ENCODE data around the gene PSMG3. TPM values are rescaled to one million over a fixed set of nuclear protein-coding genes. Genes with fewer than 3 reads are reported as not detected.

The PSMG3 gene
- total RNA-seq, 1 donor from 2014 or later = 19.7 TPM

DNA sequence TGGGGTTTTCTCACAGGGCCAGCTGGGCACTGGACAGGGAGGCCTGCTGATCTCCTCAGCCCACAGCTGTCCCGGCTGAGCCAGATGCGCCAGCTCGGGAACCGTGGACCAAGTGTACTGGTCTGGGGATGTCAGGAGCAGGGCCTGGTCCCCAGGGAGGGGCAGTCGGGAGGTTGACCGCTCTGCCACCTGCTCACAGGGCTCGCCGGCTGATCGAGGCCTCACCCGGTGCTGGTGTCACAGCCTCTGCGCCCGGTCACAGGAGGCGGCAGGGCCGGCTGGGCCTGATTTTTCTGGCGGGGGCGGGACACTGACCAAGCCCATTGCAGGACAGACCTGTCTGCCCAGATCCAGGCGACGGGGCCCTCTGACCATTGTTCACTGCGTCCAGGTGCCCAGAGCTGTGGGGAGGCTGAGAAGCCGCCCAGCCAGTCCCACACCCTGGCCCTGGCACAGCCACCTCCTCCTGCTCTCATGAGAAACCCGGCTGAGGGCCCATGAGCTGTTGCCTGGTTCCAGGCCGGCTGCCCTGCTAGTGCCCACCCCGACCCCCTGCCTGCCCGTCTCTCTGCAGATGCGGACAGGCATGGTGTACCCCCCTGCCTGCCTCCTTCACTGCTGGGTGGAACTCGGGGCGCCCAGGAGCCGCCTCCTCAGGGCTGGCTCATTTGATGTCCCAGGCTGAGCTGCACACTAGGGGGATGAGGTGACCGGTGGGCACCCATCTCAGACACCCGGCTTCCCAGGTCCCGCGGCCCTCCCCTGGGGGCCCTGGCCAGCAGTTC lies 10.8 kb downstream of the PSMG3 start:
- Histone ChIP-seq H3K4me1 (peaks cover 15% of the 10 kb centered on the region), H3K9me3 (no peaks in the 10 kb centered on the region), H3K27ac (peak overlapping the region; percentile 0), H3K36me3 (no peaks in the 10 kb centered on the region), H3K27me3 (ENCODE audit: low read depth) (no peaks in the 10 kb centered on the region), H3K4me3 (no peak overlapping the region)
- ATAC-seq (peak; percentile 2 to 34), DNase-seq (peak; percentile 68)
- TF ChIP-seq CTCF (IDR thresholded peaks at IDR 0.05) = no peak
- intact Hi-C loops (cut with DNase I) = no loop called here

GRCh38 chr7:1558181-1558811 lies 11.5 kb downstream of the PSMG3 start:
- peak; percentile 51 for DNase-seq
- intact Hi-C loops (cut with DNase I) = no loop called here
- no peak for ATAC-seq
- Histone ChIP-seq H3K27me3 (ENCODE audit: low read depth) (no peaks in the 10 kb centered on the region), H3K36me3 (no peaks in the 10 kb centered on the region), H3K9me3 (no peaks in the 10 kb centered on the region), H3K27ac (peak overlapping the region; percentile 0), H3K4me3 (no peak overlapping the region), H3K4me1 (peaks cover 15% of the 10 kb centered on the region)
- peak; percentile 20 for TF ChIP-seq CTCF (IDR thresholded peaks at IDR 0.05)

DNA sequence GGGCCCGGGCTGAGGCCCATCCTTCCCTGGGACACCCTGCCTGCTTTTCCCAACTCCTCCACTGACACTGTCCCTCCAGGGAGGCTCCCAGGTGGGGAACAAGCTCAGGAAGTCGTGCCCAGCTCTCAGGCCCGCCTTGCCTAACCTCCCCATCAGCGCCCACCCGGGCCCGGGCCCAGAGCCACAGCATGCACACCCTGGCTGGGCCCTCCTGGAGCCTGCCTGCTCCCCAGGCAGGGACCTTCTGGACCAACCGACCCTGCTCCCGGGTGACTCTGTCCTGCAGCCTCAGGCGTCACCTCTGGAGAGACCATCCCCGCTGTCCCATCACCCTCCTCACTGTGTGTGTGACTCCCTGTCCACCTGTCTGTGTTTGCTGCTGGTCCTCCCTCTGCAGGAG lies 12.1 kb downstream of the PSMG3 start:
- no peaks in the 10 kb centered on the region for H3K9me3 ChIP-seq
- ATAC-seq (no peak), DNase-seq (peak; percentile 30)
- intact Hi-C loops (cut with DNase I) = no loop called here
- no peak for TF ChIP-seq CTCF (IDR thresholded peaks at IDR 0.05)
- H3K4me1 ChIP-seq = peaks cover 15% of the 10 kb centered on the region
- H3K36me3 ChIP-seq = no peaks in the 10 kb centered on the region
- H3K27ac ChIP-seq = no peak overlapping the region
- no peaks in the 10 kb centered on the region for H3K27me3 ChIP-seq (ENCODE audit: low read depth)
- no peak overlapping the region for H3K4me3 ChIP-seq

GRCh38 chr7:1557006-1557405 lies 12.8 kb downstream of the PSMG3 start:
- no peak for TF ChIP-seq CTCF (IDR thresholded peaks at IDR 0.05)
- intact Hi-C loops (cut with DNase I) = no loop called here
- no peak overlapping the region for H3K27ac ChIP-seq
- no peaks in the 10 kb centered on the region for H3K36me3 ChIP-seq
- no peak overlapping the region for H3K4me3 ChIP-seq
- H3K4me1 ChIP-seq = peaks cover 15% of the 10 kb centered on the region
- DNase-seq = no peak
- no peaks in the 10 kb centered on the region for H3K27me3 ChIP-seq (ENCODE audit: low read depth)
- no peak for ATAC-seq
- no peaks in the 10 kb centered on the region for H3K9me3 ChIP-seq

DNA sequence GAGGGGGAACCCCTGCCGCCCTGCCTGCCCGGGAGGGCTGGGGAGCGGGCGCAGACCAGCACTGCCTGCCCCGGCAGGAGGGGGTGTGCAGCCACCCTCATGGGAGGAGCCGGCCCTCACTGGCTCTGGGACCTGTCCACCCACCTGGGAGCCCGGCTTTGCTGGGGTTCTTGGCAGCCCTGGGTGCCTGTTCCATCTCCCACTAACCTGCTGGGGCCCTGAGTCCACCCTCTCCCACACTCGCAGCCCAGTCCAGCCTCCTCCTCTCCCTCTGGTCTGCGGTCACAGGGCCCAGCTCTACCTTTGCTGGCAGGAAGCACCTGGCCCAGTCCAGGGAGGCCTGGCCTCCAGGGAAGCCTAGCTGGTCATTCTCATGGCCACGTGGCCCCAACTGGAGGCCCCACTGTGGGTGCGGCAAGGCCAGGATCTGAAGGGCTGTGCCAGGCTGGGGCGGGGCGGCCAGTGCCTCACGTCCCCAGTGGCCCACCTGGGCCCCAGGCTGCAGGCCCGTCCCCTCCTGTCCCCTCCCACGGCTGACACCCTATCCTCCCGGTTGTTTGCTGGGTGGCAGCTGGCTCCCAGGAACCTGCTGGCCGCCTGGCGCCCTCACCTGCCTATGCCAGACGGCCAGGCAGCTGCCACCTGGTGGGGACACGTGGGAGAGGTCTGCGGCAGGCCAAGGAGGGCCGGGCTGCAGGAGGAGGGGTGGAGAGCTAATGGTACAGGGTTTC lies 13.9 kb downstream of the PSMG3 start, which contains the start of gene TMEM184A:
Gene TMEM184A (minus strand): TSS at position 393 of the 731 bp plus-strand sequence. CDS start 721 bp downstream, outside the sequence.
- Histone ChIP-seq H3K36me3 (no peaks in the 10 kb centered on the region), H3K4me3 (peak within 1 kb of the TSS; percentile 17), H3K9me3 (no peaks in the 10 kb centered on the region), H3K27me3 (ENCODE audit: low read depth) (no peaks in the 10 kb centered on the region), H3K4me1 (peaks cover 15% of the 10 kb centered on the region), H3K27ac (peak within 1 kb of the TSS; percentile 53)
- intact Hi-C loops (cut with DNase I) = no loop called here
- ATAC-seq = peak; percentile 87 to 89
- TF ChIP-seq CTCF (IDR thresholded peaks at IDR 0.05) = peak; percentile 43
- DNase-seq = peak; percentile 87

Measured in lower lobe of right lung (tissue), 2 donors.